Measurements from ENCODE around the gene XYLT1.

- TF ChIP-seq EZH2 (IDR thresholded peaks at IDR 0.05; ENCODE audit: low read depth), result no peak
- no peak for TF ChIP-seq CTCF (conservative IDR thresholded peaks at IDR 0.05)
Observed at GRCh38 chr16:17339764-17340541, 130.8 kb downstream of the XYLT1 start.

Data from PC-9 (cell line).